ENCODE results near the gene CYB5RL. TPM values are rescaled to one million over a fixed set of nuclear protein-coding genes. Genes with fewer than 3 reads are reported as not detected.

CYB5RL gene
- total RNA-seq, 2 experiments from 2014 or later = 11.6 to 13.3 TPM

DNA sequence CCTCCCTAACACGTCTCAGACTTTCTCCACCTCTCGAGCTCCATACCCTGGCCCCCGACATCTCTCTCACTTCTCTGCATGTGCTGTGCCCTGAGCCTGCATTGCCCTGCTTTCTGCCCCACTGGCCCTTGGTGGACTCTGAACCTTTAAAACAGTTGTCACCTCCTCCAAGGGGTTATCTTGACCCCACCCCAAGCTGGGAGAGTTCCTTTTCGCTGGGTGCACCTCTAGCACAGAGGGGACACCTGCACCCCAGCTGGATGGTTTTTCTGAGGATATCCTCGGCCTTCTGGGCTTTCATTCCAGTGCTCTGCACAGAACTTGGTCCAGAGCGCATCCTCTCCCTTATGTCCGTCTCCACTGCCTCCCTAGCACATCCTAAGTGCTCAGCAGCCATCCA lies 42.8 kb downstream of the CYB5RL start:
- Mint-ChIP-seq H3K27ac (no peak overlapping the region), H3K9me3 (no peaks in the 10 kb centered on the region), H3K4me3 (no peak overlapping the region), H3K36me3 (no peaks in the 10 kb centered on the region), H3K27me3 (no peaks in the 10 kb centered on the region), H3K4me1 (no peaks in the 10 kb centered on the region)
- POLR2A ChIA-PET = no interaction called here
- ATAC-seq (ENCODE audit: low read depth) (no peak), DNase-seq (no peak)

DNA sequence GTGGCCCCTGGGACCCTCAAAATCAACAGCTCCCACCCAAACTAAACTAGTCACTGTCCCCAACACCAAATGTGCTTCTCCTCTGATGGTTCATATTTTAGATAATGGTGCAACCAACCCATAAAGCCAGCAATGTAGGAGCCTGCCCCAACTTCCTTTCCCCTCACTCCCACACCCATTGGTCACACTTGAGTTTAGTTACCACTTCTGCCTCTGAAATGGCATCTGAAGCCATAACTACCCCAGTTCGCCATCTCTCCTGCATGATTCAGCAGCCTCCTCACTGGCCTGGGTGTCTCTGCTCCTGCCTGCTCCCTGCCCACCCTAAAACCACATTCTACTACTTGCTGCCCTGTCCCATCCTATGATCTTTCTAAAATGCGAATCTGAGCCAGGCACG lies 43.6 kb downstream of the CYB5RL start:
- Mint-ChIP-seq H3K27me3 (no peaks in the 10 kb centered on the region), H3K36me3 (no peaks in the 10 kb centered on the region), H3K4me1 (no peaks in the 10 kb centered on the region), H3K27ac (no peak overlapping the region), H3K4me3 (no peak overlapping the region), H3K9me3 (no peaks in the 10 kb centered on the region)
- DNase-seq = no peak
- no peak for ATAC-seq (ENCODE audit: low read depth)
- POLR2A ChIA-PET = no interaction called here

DNA sequence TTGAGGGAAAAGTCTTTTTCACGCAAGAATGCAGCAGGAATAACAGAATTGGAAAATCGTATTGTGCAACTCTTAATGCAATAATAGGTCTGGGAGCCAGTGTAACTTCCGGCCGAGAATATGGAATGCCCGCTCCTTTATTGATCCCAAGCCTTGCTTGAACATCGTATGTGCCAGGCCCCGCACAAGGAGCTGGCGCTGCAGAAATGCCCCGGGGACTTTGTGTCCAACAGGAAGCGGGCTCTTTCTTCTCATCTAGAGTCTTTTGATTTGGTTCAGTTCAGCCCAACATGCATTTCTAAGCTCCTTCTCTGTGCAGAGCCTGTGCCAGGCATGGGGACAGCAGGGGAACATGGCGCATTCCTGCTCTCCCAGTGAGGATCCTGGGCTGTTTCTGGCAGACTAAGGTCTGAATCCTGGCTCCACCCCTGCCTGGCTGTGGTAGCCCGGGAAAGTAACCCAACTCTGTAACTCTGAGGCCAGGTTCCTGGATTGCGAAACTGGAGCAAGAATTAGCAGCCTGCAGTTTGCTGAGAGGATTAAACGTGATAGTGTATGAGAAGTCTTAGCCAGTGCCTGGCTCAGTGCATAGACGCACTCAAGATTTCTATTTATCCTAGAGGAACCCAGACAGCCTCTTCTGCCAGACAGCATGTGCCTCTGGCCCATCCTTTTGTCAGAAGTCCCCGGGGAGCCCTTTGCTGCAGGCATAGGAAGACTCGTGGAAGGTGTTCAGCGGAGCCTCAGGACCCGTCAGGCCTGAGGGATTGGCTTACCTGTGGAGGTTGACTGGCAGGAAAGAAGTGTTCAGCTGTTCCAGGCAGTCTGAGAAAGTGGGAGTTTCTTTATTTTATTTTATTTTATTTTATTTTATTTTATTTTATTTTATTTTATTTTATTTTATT lies 46.0 kb downstream of the CYB5RL start:
- ATAC-seq (ENCODE audit: low read depth) (no peak), DNase-seq (no peak)
- Mint-ChIP-seq H3K27ac (no peak overlapping the region), H3K9me3 (no peaks in the 10 kb centered on the region), H3K4me1 (no peaks in the 10 kb centered on the region), H3K36me3 (no peaks in the 10 kb centered on the region), H3K4me3 (no peak overlapping the region), H3K27me3 (no peaks in the 10 kb centered on the region)
- POLR2A ChIA-PET = no interaction called here

DNA sequence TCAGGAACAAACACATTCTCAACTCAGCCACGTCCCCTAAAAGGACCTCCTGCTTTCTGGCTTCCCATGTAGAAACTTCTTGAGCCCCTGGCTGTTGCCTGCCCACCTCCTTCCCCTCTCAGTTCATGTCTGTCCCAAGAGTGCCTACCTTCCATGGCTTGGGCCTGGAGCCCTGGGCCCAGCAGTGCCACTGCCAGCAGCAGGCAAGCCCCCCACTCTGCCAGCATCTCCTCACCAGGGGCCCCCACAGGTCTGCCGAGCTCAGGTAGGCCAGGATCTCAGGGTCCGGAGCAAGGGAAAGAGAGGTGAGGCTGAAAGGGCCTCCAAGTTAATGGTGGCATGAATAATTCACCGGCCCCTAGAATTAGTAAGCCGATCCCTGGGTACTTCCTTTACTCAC lies 47.1 kb downstream of the CYB5RL start, which contains the start of gene CDCP2:
Gene CDCP2 (minus strand): TSS at position 305 of the 400 bp plus-strand sequence. CDS start 78 bp downstream, at position 227.
- no peaks in the 10 kb centered on the region for H3K9me3 Mint-ChIP-seq
- H3K4me3 Mint-ChIP-seq = no peak within 1 kb of the TSS
- H3K27me3 Mint-ChIP-seq = no peaks in the 10 kb centered on the region
- no peak for ATAC-seq (ENCODE audit: low read depth)
- no peak within 1 kb of the TSS for H3K27ac Mint-ChIP-seq
- no peaks in the 10 kb centered on the region for H3K36me3 Mint-ChIP-seq
- POLR2A ChIA-PET = no interaction called here
- no peak for DNase-seq
- H3K4me1 Mint-ChIP-seq = no peaks in the 10 kb centered on the region

DNA sequence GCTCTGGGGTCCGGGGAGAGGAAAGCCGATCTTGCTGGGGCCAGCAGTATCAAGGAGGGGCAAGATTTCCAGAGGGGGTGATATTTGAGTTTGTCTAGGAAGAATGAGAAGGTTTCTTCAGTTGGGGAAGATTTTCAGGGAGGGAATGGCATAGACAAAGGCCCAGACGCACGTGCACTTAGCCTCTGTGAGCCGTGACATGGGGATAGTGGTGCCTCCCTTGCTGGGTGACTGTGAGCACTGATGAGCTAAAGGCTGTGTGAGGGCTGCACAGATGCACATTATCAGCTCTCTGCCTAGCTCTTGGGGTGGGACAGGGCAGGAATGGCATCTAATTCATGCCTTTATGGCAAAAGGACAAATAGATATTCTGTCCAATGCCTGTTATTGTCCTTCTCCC lies 48.8 kb downstream of the CYB5RL start:
- Mint-ChIP-seq H3K9me3 (no peaks in the 10 kb centered on the region), H3K27ac (no peak overlapping the region), H3K27me3 (no peaks in the 10 kb centered on the region), H3K4me3 (no peak overlapping the region), H3K36me3 (no peaks in the 10 kb centered on the region), H3K4me1 (no peaks in the 10 kb centered on the region)
- ATAC-seq (ENCODE audit: low read depth) = no peak
- DNase-seq = no peak
- POLR2A ChIA-PET = no interaction called here

Other genes with a start within 250 kb of the CYB5RL start
- not detected for gene LDLRAD1, start 181.8 kb downstream of the CYB5RL start, total RNA-seq
- gene TMEM59, start 146.8 kb downstream of the CYB5RL start, total RNA-seq = 100 to 1,000 TPM; 182 to 192 TPM
- 10 to 100 TPM; 11.7 to 13.5 TPM for gene TCEANC2, start 146.4 kb downstream of the CYB5RL start, total RNA-seq
- under 1 TPM; 0.11 to 0.20 TPM for gene CDCP2, start 47.0 kb downstream of the CYB5RL start, total RNA-seq
- 10 to 100 TPM; 71.8 to 81.6 TPM for gene MRPL37, start 137 bp upstream of the CYB5RL start, total RNA-seq
- 100 to 1,000 TPM; 109 to 126 TPM for gene SSBP3, start 206.4 kb upstream of the CYB5RL start, total RNA-seq

Data from activated naive CD8-positive, alpha-beta T cell treated with anti-CD3 and anti-CD28 coated beads, Interleukin-2, amount 10 ng/mL, durations not matched to agents 7 days and 5 days (primary cell).